HL-60 (cell line): ENCODE measurements around the gene TUBB3.
A peak's percentile ranks its signal among the peaks of the same experiment; 100 is the strongest.

Source experiments
- POLR2AphosphoS5 ChIP-seq: IDR thresholded peaks from 2 replicates; pipeline ENCODE4 v1.6.1; 2012; ENCODE audit warnings: low read depth
- TF ChIP-seq, protein P1 (sequence below): IDR thresholded peaks from one replicate; pipeline ENCODE4 v1.5.1; 2011; ENCODE audit warnings: low read length, control low read depth, inconsistent platforms; ENCODE audit not compliant: insufficient read depth
- TF ChIP-seq, protein P2 (sequence below): IDR thresholded peaks from 2 replicates; pipeline ENCODE4 v1.6.1; 2012; ENCODE audit warnings: low read depth; ENCODE audit not compliant: insufficient replicate concordance

DNA sequence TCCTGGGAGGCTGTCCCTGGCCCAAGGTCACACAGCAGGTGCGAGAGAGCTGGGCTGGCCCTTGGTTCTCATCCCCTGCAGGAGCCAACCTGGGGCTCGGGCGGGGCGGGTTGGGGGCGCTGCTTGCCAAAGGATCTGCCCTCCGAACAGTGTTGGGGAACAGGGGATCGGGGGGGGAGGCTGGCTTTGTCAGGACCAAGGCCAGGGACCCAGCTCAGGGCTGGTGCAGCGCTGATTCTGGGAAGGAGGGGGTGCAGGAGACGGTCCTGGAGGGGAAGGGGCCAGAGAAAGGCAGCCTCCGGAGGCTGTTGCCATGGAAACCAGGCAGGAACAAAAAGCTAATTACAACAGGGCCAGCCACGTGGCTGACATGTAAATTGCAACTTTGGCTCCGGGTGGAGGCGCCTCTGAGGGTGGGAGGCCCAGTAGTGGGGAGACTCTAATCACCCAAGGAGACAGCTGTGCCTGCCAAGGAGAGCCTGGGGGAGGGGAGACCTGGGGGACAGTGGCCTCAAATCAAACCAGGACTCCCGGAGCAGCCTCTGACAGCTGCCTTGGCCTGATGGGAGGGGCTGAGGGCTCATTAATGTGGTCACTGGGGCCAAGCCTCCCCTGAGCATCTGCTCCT is 1.3 kb downstream of the TUBB3 start:
- TF ChIP-seq, protein P1, sequence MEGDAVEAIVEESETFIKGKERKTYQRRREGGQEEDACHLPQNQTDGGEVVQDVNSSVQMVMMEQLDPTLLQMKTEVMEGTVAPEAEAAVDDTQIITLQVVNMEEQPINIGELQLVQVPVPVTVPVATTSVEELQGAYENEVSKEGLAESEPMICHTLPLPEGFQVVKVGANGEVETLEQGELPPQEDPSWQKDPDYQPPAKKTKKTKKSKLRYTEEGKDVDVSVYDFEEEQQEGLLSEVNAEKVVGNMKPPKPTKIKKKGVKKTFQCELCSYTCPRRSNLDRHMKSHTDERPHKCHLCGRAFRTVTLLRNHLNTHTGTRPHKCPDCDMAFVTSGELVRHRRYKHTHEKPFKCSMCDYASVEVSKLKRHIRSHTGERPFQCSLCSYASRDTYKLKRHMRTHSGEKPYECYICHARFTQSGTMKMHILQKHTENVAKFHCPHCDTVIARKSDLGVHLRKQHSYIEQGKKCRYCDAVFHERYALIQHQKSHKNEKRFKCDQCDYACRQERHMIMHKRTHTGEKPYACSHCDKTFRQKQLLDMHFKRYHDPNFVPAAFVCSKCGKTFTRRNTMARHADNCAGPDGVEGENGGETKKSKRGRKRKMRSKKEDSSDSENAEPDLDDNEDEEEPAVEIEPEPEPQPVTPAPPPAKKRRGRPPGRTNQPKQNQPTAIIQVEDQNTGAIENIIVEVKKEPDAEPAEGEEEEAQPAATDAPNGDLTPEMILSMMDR, result no peak
- no peak for TF ChIP-seq POLR2AphosphoS5
- TF ChIP-seq, protein P2, sequence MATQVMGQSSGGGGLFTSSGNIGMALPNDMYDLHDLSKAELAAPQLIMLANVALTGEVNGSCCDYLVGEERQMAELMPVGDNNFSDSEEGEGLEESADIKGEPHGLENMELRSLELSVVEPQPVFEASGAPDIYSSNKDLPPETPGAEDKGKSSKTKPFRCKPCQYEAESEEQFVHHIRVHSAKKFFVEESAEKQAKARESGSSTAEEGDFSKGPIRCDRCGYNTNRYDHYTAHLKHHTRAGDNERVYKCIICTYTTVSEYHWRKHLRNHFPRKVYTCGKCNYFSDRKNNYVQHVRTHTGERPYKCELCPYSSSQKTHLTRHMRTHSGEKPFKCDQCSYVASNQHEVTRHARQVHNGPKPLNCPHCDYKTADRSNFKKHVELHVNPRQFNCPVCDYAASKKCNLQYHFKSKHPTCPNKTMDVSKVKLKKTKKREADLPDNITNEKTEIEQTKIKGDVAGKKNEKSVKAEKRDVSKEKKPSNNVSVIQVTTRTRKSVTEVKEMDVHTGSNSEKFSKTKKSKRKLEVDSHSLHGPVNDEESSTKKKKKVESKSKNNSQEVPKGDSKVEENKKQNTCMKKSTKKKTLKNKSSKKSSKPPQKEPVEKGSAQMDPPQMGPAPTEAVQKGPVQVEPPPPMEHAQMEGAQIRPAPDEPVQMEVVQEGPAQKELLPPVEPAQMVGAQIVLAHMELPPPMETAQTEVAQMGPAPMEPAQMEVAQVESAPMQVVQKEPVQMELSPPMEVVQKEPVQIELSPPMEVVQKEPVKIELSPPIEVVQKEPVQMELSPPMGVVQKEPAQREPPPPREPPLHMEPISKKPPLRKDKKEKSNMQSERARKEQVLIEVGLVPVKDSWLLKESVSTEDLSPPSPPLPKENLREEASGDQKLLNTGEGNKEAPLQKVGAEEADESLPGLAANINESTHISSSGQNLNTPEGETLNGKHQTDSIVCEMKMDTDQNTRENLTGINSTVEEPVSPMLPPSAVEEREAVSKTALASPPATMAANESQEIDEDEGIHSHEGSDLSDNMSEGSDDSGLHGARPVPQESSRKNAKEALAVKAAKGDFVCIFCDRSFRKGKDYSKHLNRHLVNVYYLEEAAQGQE, result peak; percentile 90
